Measurements from ENCODE around the gene TAS2R13. TPM values are rescaled to one million over a fixed set of nuclear protein-coding genes. Genes with fewer than 3 reads are reported as not detected.

Gene TAS2R13
- total RNA-seq, 1 donor from 2014 or later: 0.90 TPM

DNA sequence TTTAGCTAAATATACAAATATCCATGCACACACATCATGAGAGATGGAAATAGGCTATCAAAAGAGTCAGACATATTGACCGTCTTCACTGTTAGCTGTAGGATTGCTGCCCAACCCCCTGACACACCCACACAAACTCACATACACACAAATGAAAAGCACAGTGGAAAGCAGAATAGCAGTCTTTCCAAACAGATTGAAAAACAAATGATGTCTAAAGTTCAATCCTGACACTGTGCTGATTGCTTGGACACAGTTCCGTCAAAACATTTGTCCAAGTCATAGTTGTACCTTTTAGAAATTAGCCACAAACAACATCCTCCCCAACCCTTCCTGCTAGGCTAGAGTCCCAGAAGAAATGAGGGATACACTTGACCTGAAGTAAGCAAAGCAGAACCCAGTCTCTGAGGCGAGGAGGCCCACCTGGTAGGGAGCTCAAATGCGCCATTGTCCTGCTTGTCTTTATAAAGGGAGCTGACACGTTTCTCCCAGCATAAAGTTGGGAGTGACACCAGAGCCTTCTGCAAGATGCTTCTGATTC is 19.5 kb upstream of the TAS2R13 start, which contains the start of gene PRH2:
PRH2 (plus strand) TSS at position 491 of the 541 bp plus-strand sequence; CDS start at position 529, 38 bp downstream.
- Mint-ChIP-seq H3K27ac (ENCODE audit: unreplicated experiment) (no peak within 1 kb of the TSS), H3K36me3 (ENCODE audit: low read depth, unreplicated experiment) (no peaks in the 10 kb centered on the region), H3K4me3 (ENCODE audit: unreplicated experiment) (no peak within 1 kb of the TSS), H3K4me1 (ENCODE audit: unreplicated experiment) (peaks cover 4% of the 10 kb centered on the region), H3K9me3 (ENCODE audit: unreplicated experiment) (no peaks in the 10 kb centered on the region), H3K27me3 (ENCODE audit: unreplicated experiment) (peaks cover 2% of the 10 kb centered on the region)
- no peak for DNase-seq (ENCODE audit: low spot score)
- TF ChIP-seq, protein P1, sequence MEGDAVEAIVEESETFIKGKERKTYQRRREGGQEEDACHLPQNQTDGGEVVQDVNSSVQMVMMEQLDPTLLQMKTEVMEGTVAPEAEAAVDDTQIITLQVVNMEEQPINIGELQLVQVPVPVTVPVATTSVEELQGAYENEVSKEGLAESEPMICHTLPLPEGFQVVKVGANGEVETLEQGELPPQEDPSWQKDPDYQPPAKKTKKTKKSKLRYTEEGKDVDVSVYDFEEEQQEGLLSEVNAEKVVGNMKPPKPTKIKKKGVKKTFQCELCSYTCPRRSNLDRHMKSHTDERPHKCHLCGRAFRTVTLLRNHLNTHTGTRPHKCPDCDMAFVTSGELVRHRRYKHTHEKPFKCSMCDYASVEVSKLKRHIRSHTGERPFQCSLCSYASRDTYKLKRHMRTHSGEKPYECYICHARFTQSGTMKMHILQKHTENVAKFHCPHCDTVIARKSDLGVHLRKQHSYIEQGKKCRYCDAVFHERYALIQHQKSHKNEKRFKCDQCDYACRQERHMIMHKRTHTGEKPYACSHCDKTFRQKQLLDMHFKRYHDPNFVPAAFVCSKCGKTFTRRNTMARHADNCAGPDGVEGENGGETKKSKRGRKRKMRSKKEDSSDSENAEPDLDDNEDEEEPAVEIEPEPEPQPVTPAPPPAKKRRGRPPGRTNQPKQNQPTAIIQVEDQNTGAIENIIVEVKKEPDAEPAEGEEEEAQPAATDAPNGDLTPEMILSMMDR (IDR thresholded peaks at IDR 0.05; ENCODE audit: unreplicated experiment): no peak

DNA sequence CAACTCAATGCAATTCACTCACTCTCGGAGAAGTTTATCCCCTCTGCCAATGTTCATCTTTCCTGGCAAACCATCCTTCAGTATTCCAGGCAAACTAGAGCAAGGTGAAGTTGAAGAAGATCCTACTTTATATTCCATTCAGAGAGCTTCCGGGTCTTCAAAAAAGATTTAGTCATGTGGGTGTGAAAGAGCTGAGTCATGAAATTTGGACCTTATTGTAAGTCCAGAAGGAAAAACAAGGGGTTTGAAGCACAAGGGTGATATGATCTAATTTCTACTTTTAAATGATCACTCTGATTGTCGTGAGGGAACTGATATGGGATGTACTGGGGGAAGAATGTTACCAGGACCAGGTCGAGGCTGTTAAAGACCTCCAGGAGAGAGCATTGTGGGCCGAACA is 16.9 kb upstream of the TAS2R13 start:
- no peaks in the 10 kb centered on the region for H3K36me3 Mint-ChIP-seq (ENCODE audit: low read depth, unreplicated experiment)
- peaks cover 4% of the 10 kb centered on the region for H3K4me1 Mint-ChIP-seq (ENCODE audit: unreplicated experiment)
- no peak overlapping the region for H3K4me3 Mint-ChIP-seq (ENCODE audit: unreplicated experiment)
- H3K27me3 Mint-ChIP-seq (ENCODE audit: unreplicated experiment): peaks cover 2% of the 10 kb centered on the region
- no peaks in the 10 kb centered on the region for H3K9me3 Mint-ChIP-seq (ENCODE audit: unreplicated experiment)
- DNase-seq (ENCODE audit: low spot score): no peak
- no peak overlapping the region for H3K27ac Mint-ChIP-seq (ENCODE audit: unreplicated experiment)
- TF ChIP-seq, protein P1 (IDR thresholded peaks at IDR 0.05; ENCODE audit: unreplicated experiment): no peak

DNA sequence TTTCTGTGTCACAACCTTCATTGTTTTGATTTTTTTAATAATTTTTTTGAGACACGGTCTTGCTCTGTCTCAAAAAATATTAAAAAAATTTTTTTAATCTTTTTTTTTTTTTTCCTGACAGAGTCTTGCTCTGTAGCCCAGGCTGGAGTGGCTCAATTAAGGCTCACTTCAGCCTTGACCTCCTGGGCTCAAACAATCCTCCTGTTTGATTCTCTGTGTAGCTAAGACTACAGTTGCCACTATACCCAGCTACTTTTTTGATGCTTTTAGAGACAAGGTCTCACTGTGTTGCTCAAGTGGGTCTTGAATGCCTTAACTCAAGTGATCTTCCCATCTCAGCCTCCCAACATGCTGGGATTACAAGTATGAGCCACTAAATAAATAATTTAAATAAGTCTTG is 10.4 kb upstream of the TAS2R13 start:
- Mint-ChIP-seq H3K27me3 (ENCODE audit: unreplicated experiment) (no peaks in the 10 kb centered on the region), H3K9me3 (ENCODE audit: unreplicated experiment) (no peaks in the 10 kb centered on the region), H3K4me1 (ENCODE audit: unreplicated experiment) (no peaks in the 10 kb centered on the region), H3K36me3 (ENCODE audit: low read depth, unreplicated experiment) (no peaks in the 10 kb centered on the region), H3K27ac (ENCODE audit: unreplicated experiment) (no peak overlapping the region), H3K4me3 (ENCODE audit: unreplicated experiment) (no peak overlapping the region)
- no peak for DNase-seq (ENCODE audit: low spot score)
- TF ChIP-seq, protein P1 (IDR thresholded peaks at IDR 0.05; ENCODE audit: unreplicated experiment): no peak

DNA sequence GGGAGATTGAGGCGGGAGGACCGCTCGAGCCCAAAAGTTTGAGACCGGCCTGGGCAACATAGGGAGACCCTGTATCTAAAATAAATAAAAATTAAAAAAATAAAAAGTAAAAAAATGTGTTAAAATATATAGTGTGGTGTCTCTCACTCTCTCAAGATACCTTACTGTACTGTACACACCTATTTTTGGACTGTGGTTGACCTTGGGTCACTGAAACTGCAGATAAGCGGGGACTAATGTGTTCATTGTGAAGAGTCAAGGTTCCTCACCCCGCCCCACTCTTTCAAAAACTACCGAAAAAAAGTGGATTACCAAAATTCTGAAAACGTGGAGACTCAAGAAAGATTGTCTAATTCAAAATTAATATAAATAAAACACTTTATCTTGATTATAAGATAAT is 1.0 kb upstream of the TAS2R13 start:
- Mint-ChIP-seq H3K27ac (ENCODE audit: unreplicated experiment) (no peak overlapping the region), H3K27me3 (ENCODE audit: unreplicated experiment) (no peaks in the 10 kb centered on the region), H3K36me3 (ENCODE audit: low read depth, unreplicated experiment) (no peaks in the 10 kb centered on the region), H3K9me3 (ENCODE audit: unreplicated experiment) (no peaks in the 10 kb centered on the region), H3K4me3 (ENCODE audit: unreplicated experiment) (no peak overlapping the region), H3K4me1 (ENCODE audit: unreplicated experiment) (peaks cover 3% of the 10 kb centered on the region)
- DNase-seq (ENCODE audit: low spot score): no peak
- TF ChIP-seq, protein P1 (IDR thresholded peaks at IDR 0.05; ENCODE audit: unreplicated experiment): no peak

DNA sequence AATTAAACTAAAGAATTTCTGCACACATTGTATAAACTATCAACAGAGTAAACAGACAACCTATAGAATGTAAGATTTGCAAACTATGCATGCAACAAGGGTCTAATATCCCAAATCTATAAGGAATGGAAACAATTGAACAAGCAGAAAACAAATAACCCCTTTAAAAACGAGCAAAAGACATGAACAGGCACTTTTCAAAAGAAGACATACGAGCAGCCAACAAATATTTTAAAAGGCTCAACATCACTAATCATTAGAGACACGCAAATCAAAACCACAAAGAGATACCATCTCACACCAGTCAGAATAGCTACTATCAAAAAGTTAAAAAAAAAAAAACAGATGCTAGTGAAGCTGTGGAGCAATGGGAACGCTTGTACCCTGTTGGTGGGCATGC is 4.7 kb downstream of the TAS2R13 start:
- Mint-ChIP-seq H3K4me3 (ENCODE audit: unreplicated experiment) (no peak overlapping the region), H3K27me3 (ENCODE audit: unreplicated experiment) (peaks cover 1% of the 10 kb centered on the region), H3K36me3 (ENCODE audit: low read depth, unreplicated experiment) (peaks cover 11% of the 10 kb centered on the region), H3K9me3 (ENCODE audit: unreplicated experiment) (peaks cover 5% of the 10 kb centered on the region), H3K4me1 (ENCODE audit: unreplicated experiment) (no peaks in the 10 kb centered on the region), H3K27ac (ENCODE audit: unreplicated experiment) (no peak overlapping the region)
- TF ChIP-seq, protein P1 (IDR thresholded peaks at IDR 0.05; ENCODE audit: unreplicated experiment): no peak
- DNase-seq (ENCODE audit: low spot score): no peak

Measured in endothelial cell (in vitro differentiated cells).